Stimulated activated CD8-positive, alpha-beta memory T cell treated with anti-CD3 and anti-CD28 coated beads, Interleukin-4, amount 100 ng/mL, for 24 hours (primary cell): ENCODE data around the gene MBTPS1.

Source experiments
- DNase-seq: peaks from one replicate; pipeline ENCODE4 v3.0.0-alpha.2; 2020; ENCODE audit warnings: low read depth

The MBTPS1 gene

GRCh38 chr16:84052071-84052622 is 64.6 kb downstream of the MBTPS1 start:
- no peak for DNase-seq

- no peak for DNase-seq
These were observed 66.4 kb downstream of the MBTPS1 start for GRCh38 chr16:84050316-84050715.

GRCh38 chr16:84049403-84050060 is 67.2 kb downstream of the MBTPS1 start:
- no peak for DNase-seq

- DNase-seq, result no peak
These were observed 67.9 kb downstream of the MBTPS1 start for GRCh38 chr16:84048871-84049270.

GRCh38 chr16:84048270-84048669 is 68.5 kb downstream of the MBTPS1 start:
- DNase-seq, result no peak

GRCh38 chr16:84047626-84048025 is 69.1 kb downstream of the MBTPS1 start:
- no peak for DNase-seq

- no peak for DNase-seq
These were observed 69.5 kb downstream of the MBTPS1 start for GRCh38 chr16:84047206-84047605.

GRCh38 chr16:84045818-84046470 is 70.8 kb downstream of the MBTPS1 start:
- DNase-seq, result no peak

GRCh38 chr16:84045001-84045817 is 71.5 kb downstream of the MBTPS1 start:
- no peak for DNase-seq

- no peak for DNase-seq
These were observed 72.6 kb downstream of the MBTPS1 start for GRCh38 chr16:84044118-84044488.

GRCh38 chr16:84043486-84044117 is 73.1 kb downstream of the MBTPS1 start:
- no peak for DNase-seq

- no peak for DNase-seq
These were observed 73.8 kb downstream of the MBTPS1 start for GRCh38 chr16:84042879-84043485.

GRCh38 chr16:84042308-84042878 is 74.3 kb downstream of the MBTPS1 start, which contains the start of gene SLC38A8:
Gene SLC38A8, minus strand, starts transcription at chr16:84042795. Its CDS starts 638 bp downstream, at chr16:84042157.
- no peak for DNase-seq

GRCh38 chr16:84041881-84042280 is 74.9 kb downstream of the MBTPS1 start:
- no peak for DNase-seq

GRCh38 chr16:84040823-84041820 is 75.6 kb downstream of the MBTPS1 start:
- DNase-seq, result no peak

GRCh38 chr16:84040226-84040822 is 76.4 kb downstream of the MBTPS1 start:
- no peak for DNase-seq

- no peak for DNase-seq
These were observed 77.0 kb downstream of the MBTPS1 start for GRCh38 chr16:84039696-84040095.

- DNase-seq, result no peak
These were observed 78.3 kb downstream of the MBTPS1 start for GRCh38 chr16:84038469-84038868.

GRCh38 chr16:84036982-84037425 is 79.7 kb downstream of the MBTPS1 start:
- no peak for DNase-seq

- DNase-seq, result no peak
These were observed 80.6 kb downstream of the MBTPS1 start for GRCh38 chr16:84036131-84036530.
